UCSD-AML1 (cell line): ENCODE measurements around the gene EVC.

Source experiments
- DNase-seq: peaks from one replicate; lab custom pipeline; 2025; ENCODE audit not compliant: unreplicated experiment; lab: John Stamatoyannopoulos, UW

EVC gene

GRCh38 chr4:5754529-5754881, 43.5 kb downstream of the EVC start:
- no peak for DNase-seq

GRCh38 chr4:5755161-5755560, 44.2 kb downstream of the EVC start:
- DNase-seq = no peak

GRCh38 chr4:5755679-5756078, 44.7 kb downstream of the EVC start:
- no peak for DNase-seq

- DNase-seq = no peak
These were observed 45.3 kb downstream of the EVC start for GRCh38 chr4:5756271-5756670.

GRCh38 chr4:5757091-5757490, 46.1 kb downstream of the EVC start:
- no peak for DNase-seq

- no peak for DNase-seq
These were observed 46.5 kb downstream of the EVC start for GRCh38 chr4:5757536-5757935.

- no peak for DNase-seq
These were observed 47.0 kb downstream of the EVC start for GRCh38 chr4:5757954-5758353.

- no peak for DNase-seq
These were observed 47.7 kb downstream of the EVC start for GRCh38 chr4:5758741-5759140.

- DNase-seq = no peak
These were observed 48.5 kb downstream of the EVC start for GRCh38 chr4:5759236-5760075.

- DNase-seq = no peak
These were observed 49.2 kb downstream of the EVC start for GRCh38 chr4:5760246-5760645.

- no peak for DNase-seq
These were observed 50.0 kb downstream of the EVC start for GRCh38 chr4:5760936-5761480.

- DNase-seq = no peak
These were observed 59.0 kb downstream of the EVC start for GRCh38 chr4:5770051-5770450.

GRCh38 chr4:5772528-5773270, 61.7 kb downstream of the EVC start:
- no peak for DNase-seq

- no peak for DNase-seq
These were observed 62.2 kb downstream of the EVC start for GRCh38 chr4:5773271-5773555.

- DNase-seq = no peak
These were observed 63.5 kb downstream of the EVC start for GRCh38 chr4:5774416-5775036.

GRCh38 chr4:5776510-5776909, 65.5 kb downstream of the EVC start:
- DNase-seq = no peak

GRCh38 chr4:5780831-5781480, 70.0 kb downstream of the EVC start:
- no peak for DNase-seq

- DNase-seq = no peak
These were observed 70.7 kb downstream of the EVC start for GRCh38 chr4:5781691-5782090.

- DNase-seq = no peak
These were observed 72.0 kb downstream of the EVC start for GRCh38 chr4:5782829-5783476.

GRCh38 chr4:5783486-5783885, 72.5 kb downstream of the EVC start:
- no peak for DNase-seq

- DNase-seq = no peak
These were observed 73.0 kb downstream of the EVC start for GRCh38 chr4:5784021-5784420.
